ENCODE data around the gene PI4K2A.
A peak's percentile ranks its signal among the peaks of the same experiment; 100 is the strongest.

Gene PI4K2A

DNA sequence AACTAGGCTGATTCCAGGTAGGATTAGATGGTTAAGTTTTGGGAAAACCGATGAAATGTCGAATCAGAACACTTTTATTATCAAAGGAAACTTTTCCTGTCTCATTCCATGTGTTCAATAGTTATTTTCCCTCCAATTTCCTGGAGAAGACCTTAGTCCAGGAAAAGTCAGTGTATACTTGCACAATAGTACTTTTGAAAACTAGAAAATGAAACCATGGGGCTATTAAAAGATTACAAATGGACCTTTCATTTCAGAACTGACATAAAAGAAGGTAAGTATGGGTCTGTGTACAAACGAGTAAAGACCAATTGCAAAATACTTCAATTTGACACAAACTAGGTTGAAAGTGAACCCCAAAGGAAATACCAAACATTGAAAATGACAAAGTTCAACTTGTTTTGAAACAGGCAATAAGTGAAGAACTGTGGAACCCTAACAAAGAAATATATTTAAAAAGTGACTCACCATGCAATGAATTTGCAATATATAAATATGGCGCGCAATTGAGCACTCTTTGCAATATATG lies 44.5 kb downstream of the PI4K2A start:
- TF ChIP-seq, protein P1, sequence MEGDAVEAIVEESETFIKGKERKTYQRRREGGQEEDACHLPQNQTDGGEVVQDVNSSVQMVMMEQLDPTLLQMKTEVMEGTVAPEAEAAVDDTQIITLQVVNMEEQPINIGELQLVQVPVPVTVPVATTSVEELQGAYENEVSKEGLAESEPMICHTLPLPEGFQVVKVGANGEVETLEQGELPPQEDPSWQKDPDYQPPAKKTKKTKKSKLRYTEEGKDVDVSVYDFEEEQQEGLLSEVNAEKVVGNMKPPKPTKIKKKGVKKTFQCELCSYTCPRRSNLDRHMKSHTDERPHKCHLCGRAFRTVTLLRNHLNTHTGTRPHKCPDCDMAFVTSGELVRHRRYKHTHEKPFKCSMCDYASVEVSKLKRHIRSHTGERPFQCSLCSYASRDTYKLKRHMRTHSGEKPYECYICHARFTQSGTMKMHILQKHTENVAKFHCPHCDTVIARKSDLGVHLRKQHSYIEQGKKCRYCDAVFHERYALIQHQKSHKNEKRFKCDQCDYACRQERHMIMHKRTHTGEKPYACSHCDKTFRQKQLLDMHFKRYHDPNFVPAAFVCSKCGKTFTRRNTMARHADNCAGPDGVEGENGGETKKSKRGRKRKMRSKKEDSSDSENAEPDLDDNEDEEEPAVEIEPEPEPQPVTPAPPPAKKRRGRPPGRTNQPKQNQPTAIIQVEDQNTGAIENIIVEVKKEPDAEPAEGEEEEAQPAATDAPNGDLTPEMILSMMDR (IDR thresholded peaks at IDR 0.05; ENCODE audit: insufficient read depth, low read depth, low read length, missing control alignments): no peak
- DNase-seq (ENCODE audit: low read depth): no peak
- peak overlapping the region; percentile 99 for H3K4me3 ChIP-seq (ENCODE audit: low read length)

DNA sequence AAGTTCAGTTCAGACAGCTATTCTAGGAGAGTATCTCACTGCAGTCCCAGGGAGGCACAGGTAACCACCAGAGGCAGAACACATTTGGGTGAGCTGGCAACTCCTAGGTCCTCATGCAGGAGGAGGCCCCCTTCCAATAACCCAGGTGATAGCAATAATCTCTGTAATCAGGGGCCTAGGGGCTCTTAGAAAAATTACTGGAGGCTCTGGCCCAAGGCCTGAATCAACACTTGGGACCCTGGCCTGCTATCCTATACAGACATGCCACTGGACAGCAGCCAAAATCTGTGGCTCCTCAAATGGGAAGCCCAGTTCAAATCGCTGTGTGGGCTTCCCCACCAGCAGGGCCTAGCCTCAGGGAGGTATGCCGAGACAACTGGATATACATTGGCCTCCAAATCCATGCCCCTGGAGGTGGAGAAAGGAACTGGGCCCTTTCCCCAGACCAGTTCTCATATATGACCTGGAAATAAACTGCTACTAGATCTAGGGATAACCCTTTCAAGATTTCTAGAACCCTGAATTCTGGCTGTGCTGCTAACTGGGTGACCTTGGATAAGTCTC lies 45.0 kb downstream of the PI4K2A start:
- TF ChIP-seq, protein P1 (IDR thresholded peaks at IDR 0.05; ENCODE audit: insufficient read depth, low read depth, low read length, missing control alignments): peak; percentile 57
- DNase-seq (ENCODE audit: low read depth): peak; percentile 67
- peak overlapping the region; percentile 99 for H3K4me3 ChIP-seq (ENCODE audit: low read length)

DNA sequence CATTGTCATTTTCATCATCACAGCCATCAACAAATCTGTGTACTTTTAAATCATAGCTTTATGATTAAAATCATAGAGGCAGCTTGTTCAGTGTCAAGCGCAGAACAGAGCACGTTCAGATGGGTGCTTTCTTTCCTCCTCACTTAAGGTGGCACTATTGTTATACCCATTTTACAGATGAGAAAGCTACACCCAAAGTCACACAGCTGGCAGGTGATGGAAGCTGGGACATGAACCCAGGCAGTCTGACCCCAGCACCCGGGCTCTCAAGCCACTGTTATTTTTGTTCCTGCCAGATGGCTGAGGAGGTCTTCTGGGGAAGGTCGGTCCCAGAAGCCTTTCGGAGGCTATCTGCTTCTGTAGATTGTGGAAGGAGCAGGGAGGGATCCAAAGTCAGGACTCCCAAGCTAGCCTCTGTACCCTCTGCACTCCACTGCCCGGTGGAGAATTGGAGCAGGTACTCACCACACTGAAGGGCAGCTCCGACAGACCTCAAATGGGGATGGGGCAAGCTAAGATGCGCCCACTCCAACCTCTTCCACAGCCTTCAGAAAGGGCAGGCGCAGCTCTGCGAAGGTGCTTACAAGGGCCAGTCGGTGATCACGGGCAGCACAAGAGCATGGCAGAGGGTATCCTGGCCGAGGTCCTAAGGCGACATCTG lies 46.0 kb downstream of the PI4K2A start:
- peak overlapping the region; percentile 99 for H3K4me3 ChIP-seq (ENCODE audit: low read length)
- TF ChIP-seq, protein P1 (IDR thresholded peaks at IDR 0.05; ENCODE audit: insufficient read depth, low read depth, low read length, missing control alignments): no peak
- no peak for DNase-seq (ENCODE audit: low read depth)

DNA sequence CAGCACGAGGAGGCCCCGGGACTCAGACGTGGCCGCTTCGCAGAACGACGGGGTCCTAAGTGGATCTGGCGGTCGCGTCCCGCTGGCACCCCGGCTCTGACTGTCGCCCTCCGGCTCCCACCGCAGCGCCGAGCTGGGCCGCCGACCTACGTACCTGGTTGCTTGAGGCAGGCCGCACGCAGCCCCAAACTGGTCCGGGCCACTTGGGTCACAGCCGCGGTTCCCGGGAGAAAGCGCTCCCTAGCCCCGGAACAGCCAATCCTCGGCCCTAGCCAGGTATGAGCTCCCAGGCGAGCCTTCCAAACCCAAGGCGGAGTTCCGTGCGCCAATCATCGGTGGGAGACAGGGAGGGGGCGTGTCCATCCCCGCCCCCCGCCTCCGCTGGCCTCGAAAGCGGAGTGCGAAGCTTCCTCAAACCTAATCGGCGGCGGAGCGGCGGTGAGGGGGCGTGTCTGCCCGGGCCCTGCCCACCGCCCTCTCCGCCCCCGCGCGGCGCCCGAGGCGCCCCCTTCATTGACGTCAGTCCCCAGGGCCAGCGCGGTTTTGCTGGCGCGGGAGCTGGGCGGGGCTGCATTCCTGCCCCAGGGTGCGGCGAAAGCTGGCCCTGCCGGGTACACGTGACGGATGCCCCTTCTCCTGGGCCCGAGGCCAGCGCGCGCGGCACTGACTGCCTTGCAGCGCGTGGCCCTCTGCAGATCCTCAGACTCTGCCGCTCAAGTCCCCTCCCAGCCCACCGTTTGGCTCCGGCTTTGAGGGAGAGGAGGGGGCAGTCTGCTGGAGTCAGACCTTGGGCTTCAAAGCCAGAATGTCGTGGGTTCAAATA lies 46.7 kb downstream of the PI4K2A start, which contains the start of gene AVPI1:
TSS of gene AVPI1 (minus strand) at position 280 of the 823 bp plus-strand sequence. CDS start 7,336 bp downstream, outside the sequence.
- TF ChIP-seq, protein P1 (IDR thresholded peaks at IDR 0.05; ENCODE audit: insufficient read depth, low read depth, low read length, missing control alignments): no peak
- H3K4me3 ChIP-seq (ENCODE audit: low read length): peak within 1 kb of the TSS; percentile 99
- DNase-seq (ENCODE audit: low read depth): peak; percentile 99

DNA sequence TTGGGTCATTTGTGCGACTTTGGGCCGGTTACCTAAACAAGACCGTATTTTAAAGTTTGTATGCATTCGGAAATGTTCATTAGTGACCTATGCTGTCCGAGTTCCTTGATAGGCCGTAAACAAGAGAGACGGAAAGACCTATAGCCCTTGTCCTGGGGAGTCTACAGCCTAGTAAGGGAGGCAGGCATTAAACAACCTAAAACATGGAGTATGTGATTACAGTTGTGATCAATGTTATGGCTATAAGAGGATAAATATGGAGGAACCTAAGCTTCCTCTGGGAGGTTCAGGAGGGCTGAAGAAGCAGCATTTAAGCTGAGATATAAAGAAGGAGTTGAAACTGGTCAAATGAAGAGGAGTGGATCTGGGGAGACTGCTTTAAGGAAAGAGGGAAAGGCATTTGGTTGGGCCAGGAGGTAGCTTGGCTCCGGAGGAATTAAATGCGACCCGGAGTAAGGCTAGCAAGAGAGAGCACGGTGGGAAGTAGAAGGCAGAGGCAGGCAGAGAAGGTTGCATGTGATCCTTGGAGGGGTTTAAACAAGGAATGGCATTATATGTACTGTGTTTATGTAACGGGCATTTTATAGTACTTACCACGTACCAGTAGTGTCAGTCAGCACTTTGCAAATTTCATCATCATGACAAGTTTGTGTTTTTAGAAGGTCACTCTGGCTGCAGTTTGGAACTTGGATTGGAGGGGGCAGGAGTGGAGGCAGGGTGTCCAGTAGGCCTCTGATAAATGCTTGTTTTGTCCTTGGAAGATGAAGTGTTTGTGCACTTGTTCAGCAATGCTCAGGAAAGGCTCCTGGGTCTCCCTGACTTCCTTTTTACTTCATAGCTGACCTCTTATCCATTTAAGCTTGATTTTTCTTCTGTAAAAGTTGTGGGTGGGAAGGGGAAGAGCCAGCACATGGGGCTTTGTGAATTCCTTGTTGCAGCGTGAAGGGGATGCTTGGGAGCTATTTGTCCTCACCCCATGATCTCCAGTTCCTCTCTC lies 47.6 kb downstream of the PI4K2A start:
- TF ChIP-seq, protein P1 (IDR thresholded peaks at IDR 0.05; ENCODE audit: insufficient read depth, low read depth, low read length, missing control alignments): no peak
- peak; percentile 58 for DNase-seq (ENCODE audit: low read depth)
- no peak overlapping the region for H3K4me3 ChIP-seq (ENCODE audit: low read length)

DNA sequence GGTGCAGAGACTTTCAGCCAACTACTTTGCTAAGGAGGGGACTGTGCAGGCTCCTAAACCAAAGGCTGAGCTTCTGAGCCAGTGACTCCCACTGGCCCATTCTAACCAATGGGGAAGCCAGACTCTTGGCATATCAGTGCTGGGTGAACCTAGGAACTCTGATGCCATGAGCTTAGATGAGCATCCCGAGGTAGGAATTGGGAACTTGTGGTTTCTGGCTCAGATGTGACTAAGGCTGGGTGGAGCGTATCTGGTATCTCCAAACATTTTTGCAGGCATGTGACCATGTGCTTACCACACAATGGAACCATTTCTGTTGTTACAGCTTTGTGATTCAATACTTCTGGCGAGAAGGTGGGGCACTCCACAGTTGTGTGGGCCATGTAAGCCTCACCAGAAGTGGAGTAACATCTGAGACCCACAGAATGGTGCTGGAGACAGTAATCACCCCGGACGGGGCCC lies 49.1 kb downstream of the PI4K2A start:
- TF ChIP-seq, protein P1 (IDR thresholded peaks at IDR 0.05; ENCODE audit: insufficient read depth, low read depth, low read length, missing control alignments): peak; percentile 39
- peak; percentile 100 for DNase-seq (ENCODE audit: low read depth)
- H3K4me3 ChIP-seq (ENCODE audit: low read length): no peak overlapping the region

Data from epithelial cell of esophagus (primary cell).